H9 (cell line): ENCODE measurements around the gene PAGE2B. TPM values are rescaled to one million over a fixed set of nuclear protein-coding genes. Genes with fewer than 3 reads are reported as not detected.

Experiments
- DNase-seq: peaks from one replicate; pipeline ENCODE4 v3.0.0-alpha.2; 2017
- H2AFZ ChIP-seq: one replicate; pipeline ENCODE4 v1.6.1; 2013; ENCODE audit warnings: mild to moderate bottlenecking, low read length, control low read depth, moderate library complexity
- H2AK5ac ChIP-seq: 2 replicates; pipeline ENCODE4 v1.6.1; 2013; ENCODE audit warnings: low read length, control low read depth, mixed read lengths; ENCODE audit not compliant: insufficient read length
- H2BK120ac ChIP-seq: one replicate; pipeline ENCODE4 v1.6.1; 2013; ENCODE audit warnings: low read depth, mild to moderate bottlenecking, low read length, control low read depth, inconsistent platforms; ENCODE audit not compliant: poor library complexity, severe bottlenecking
- H2BK12ac ChIP-seq: 2 replicates; pipeline ENCODE4 v1.6.1; 2013; ENCODE audit warnings: low read length, control low read depth, mixed read lengths, low read depth; ENCODE audit not compliant: insufficient read length
- H2BK15ac ChIP-seq: 2 replicates; pipeline ENCODE4 v1.6.1; 2013; ENCODE audit warnings: low read depth, low read length, control low read depth
- H2BK20ac ChIP-seq: one replicate; pipeline ENCODE4 v1.6.1; 2013; ENCODE audit warnings: low read depth, mild to moderate bottlenecking, low read length, control low read depth, inconsistent platforms; ENCODE audit not compliant: poor library complexity, severe bottlenecking
- H2BK5ac ChIP-seq: 2 replicates; pipeline ENCODE4 v1.6.1; 2013; ENCODE audit warnings: low read length, control low read depth, mixed read lengths; ENCODE audit not compliant: insufficient read length
- H3K14ac ChIP-seq: 2 replicates; pipeline ENCODE4 v1.6.1; 2013; ENCODE audit warnings: low read length, control low read depth; ENCODE audit not compliant: insufficient read depth
- H3K18ac ChIP-seq: 2 replicates; pipeline ENCODE4 v1.6.1; 2013; ENCODE audit warnings: low read depth, mild to moderate bottlenecking, mixed read lengths, low read length, control low read depth; ENCODE audit not compliant: insufficient read length
- H3K23ac ChIP-seq: 2 replicates; pipeline ENCODE4 v1.6.1; 2013; ENCODE audit warnings: low read length, control low read depth, mixed read lengths, low read depth; ENCODE audit not compliant: insufficient read length
- H3K23me2 ChIP-seq: 2 replicates; pipeline ENCODE4 v1.6.1; 2013; ENCODE audit warnings: low read depth, mild to moderate bottlenecking, mixed read lengths, low read length, control low read depth; ENCODE audit not compliant: insufficient read length, poor library complexity, severe bottlenecking
- H3K27ac ChIP-seq: 2 replicates; pipeline ENCODE4 v1.5.1; 2013; ENCODE audit warnings: low read length, control low read depth, mixed read lengths, low read depth; ENCODE audit not compliant: insufficient read length
- H3K27me3 ChIP-seq: 2 replicates; pipeline ENCODE4 v1.6.1; 2013; ENCODE audit warnings: low read length, control low read depth, inconsistent platforms; ENCODE audit not compliant: insufficient read depth
- H3K4ac ChIP-seq: 2 replicates; pipeline ENCODE4 v1.6.1; 2013; ENCODE audit warnings: low read depth, mild to moderate bottlenecking, control low read depth, inconsistent platforms, low read length, moderate library complexity
- H3K4me1 ChIP-seq: 2 replicates; pipeline ENCODE4 v1.6.1; 2013; ENCODE audit warnings: low read length, control low read depth, inconsistent platforms; ENCODE audit not compliant: insufficient read depth
- H3K4me2 ChIP-seq: 2 replicates; pipeline ENCODE4 v1.6.1; 2013; ENCODE audit warnings: low read length, control low read depth, mixed read lengths; ENCODE audit not compliant: insufficient read length, insufficient read depth
- H3K56ac ChIP-seq: 2 replicates; pipeline ENCODE4 v1.6.1; 2013; ENCODE audit warnings: low read depth, mild to moderate bottlenecking, mixed read lengths, low read length, control low read depth; ENCODE audit not compliant: insufficient read length
- H3K79me1 ChIP-seq: 2 replicates; pipeline ENCODE4 v1.6.1; 2013; ENCODE audit warnings: low read depth, mild to moderate bottlenecking, moderate library complexity, low read length, control low read depth, inconsistent platforms; ENCODE audit not compliant: insufficient read depth, poor library complexity, severe bottlenecking
- H3K79me2 ChIP-seq: 2 replicates; pipeline ENCODE4 v1.6.1; 2013; ENCODE audit warnings: low read length, control low read depth, inconsistent platforms; ENCODE audit not compliant: insufficient read depth
- H3K9ac ChIP-seq: 2 replicates; pipeline ENCODE4 v1.6.1; 2013; ENCODE audit warnings: low read length, control low read depth, mixed read lengths; ENCODE audit not compliant: insufficient read length; ENCODE audit errors: extremely low read depth
- H3K9me3 ChIP-seq: one replicate; pipeline ENCODE4 v1.6.1; 2013; ENCODE audit warnings: low read depth, low read length, inconsistent platforms; ENCODE audit not compliant: control insufficient read depth
- H3T11ph ChIP-seq: one replicate; pipeline ENCODE4 v1.6.1; 2013; ENCODE audit warnings: mild to moderate bottlenecking, low read length, control low read depth, inconsistent platforms
- H4K20me1 ChIP-seq: one replicate; pipeline ENCODE4 v1.6.1; 2013; ENCODE audit not compliant: control insufficient read depth, insufficient read length, insufficient read depth
- H4K5ac ChIP-seq: 2 replicates; pipeline ENCODE4 v1.6.1; 2013; ENCODE audit warnings: low read depth, mild to moderate bottlenecking, mixed read lengths, low read length, control low read depth; ENCODE audit not compliant: insufficient read length
- H4K8ac ChIP-seq: replicated peaks from 2 replicates; pipeline ENCODE4 v1.6.1; 2013; ENCODE audit warnings: low read length, control low read depth, mixed read lengths, low read depth; ENCODE audit not compliant: insufficient read length
- H4K91ac ChIP-seq: 2 replicates; pipeline ENCODE4 v1.6.1; 2013; ENCODE audit warnings: low read depth, mild to moderate bottlenecking, moderate library complexity, mixed read lengths, low read length, control low read depth; ENCODE audit not compliant: insufficient read length
- H3K27ac Mint-ChIP-seq, 3 experiments: 2 replicates in 2 of 3; 3 replicates in 1 of 3; pipeline ENCODE4 v1.8.0; 2020 to 2021; ENCODE audit warnings: mixed read lengths in 3 of 3, mild to moderate bottlenecking in 1 of 3, moderate library complexity in 1 of 3
- H3K27me3 Mint-ChIP-seq: 2 replicates; pipeline ENCODE4 v1.8.0; 2021; ENCODE audit warnings: low read depth, mild to moderate bottlenecking, moderate library complexity, mixed read lengths
- H3K36me3 Mint-ChIP-seq, 3 experiments: 2 replicates in 2 of 3; 3 replicates in 1 of 3; pipeline ENCODE4 v1.8.0; 2020 to 2021; ENCODE audit warnings: low read depth in 3 of 3, mixed read lengths in 3 of 3; ENCODE audit not compliant: insufficient read depth in 1 of 3
- H3K4me1 Mint-ChIP-seq, 2 experiments: 2 replicates each; pipeline ENCODE4 v1.8.0; 2020; ENCODE audit warnings: mixed read lengths in 2 of 2
- H3K4me3 Mint-ChIP-seq, 2 experiments: 2 replicates in 1 of 2; 3 replicates in 1 of 2; pipeline ENCODE4 v1.8.0; 2020 to 2021; ENCODE audit warnings: mild to moderate bottlenecking in 2 of 2, mixed read lengths in 2 of 2, moderate library complexity in 1 of 2
- H3K9me3 Mint-ChIP-seq, 2 experiments: 2 replicates in 1 of 2; 3 replicates in 1 of 2; pipeline ENCODE4 v1.8.0; 2020; ENCODE audit warnings: mild to moderate bottlenecking in 2 of 2, mixed read lengths in 2 of 2, moderate library complexity in 1 of 2
- WGBS: extraction: QIAGEN DNeasy Blood & Tissue Kit; methylation state at CpG from one replicate; pipeline ENCODE4 v1.1.7; 2013; ENCODE audit warnings: missing lambda C conversion rate, low lambda C conversion rate, mixed read lengths; ENCODE audit not compliant: insufficient read length; ENCODE audit errors: extremely low coverage; 5-methylcytosine and 5-hydroxymethylcytosine counted together
- total RNA-seq: library from RNA; stranded (reverse); gene quantifications from 2 replicates; pipeline ENCODE4 v1.2.1, GENCODE V29; 2021
- TF ChIP-seq, protein P1 (sequence below): fragments of 200-600 bp; sonication (generic); conservative IDR thresholded peaks from 3 replicates; pipeline ENCODE4 v1.8.0; 2021; ENCODE audit warnings: antibody characterized with exemption, mild to moderate bottlenecking

PAGE2B gene
- total RNA-seq, 1 experiment from 2014 or later: not detected

DNA sequence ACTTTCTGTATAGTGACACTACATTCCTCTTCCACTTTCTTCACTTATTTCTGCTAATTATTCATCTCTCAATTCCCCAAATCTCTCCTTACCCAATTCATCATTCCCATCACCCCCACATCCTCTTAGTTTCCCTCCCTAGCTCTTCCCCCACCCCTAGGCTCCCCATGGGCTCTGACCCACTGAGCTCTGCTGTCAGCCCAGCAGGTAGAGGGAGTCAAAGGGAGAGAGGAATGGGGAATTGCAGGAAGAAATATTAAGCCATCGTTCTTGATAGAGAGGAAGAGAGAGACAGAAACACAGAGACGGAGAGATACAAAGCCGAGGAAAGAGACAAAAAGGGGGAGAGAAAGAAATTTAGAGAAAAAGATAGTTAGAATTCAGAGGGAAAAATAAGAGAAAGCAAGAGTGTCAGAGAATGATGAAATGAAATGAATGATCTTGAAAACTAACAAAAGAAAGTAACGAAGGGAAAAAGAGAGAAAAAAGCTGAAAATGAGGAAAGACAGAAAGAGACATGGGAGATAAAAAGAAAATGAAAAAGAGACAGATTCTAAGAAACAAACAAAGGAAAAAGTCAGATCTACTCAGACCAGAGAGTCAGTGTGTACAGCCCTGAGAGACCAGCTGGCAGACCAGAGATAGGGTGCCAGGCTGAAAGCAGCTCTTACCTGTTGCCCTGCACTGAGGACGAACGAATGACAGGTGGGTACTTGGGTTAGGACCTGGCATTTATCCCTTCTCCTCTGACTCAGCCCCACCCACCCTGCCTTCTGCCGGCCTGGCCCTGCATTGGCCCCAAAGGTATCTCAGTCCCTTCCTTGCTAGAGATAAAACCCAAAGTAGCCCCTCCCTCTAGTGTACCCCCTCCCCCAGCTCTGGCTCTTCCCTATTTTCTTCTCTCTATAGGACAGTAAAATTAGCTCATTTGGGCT lies 44.3 kb upstream of the PAGE2B start, which contains the start of gene ALAS2:
ALAS2 (minus strand) TSS at position 707 of the 935 bp plus-strand sequence. CDS start 4,977 bp downstream, outside the sequence.
- Histone ChIP-seq H3K56ac (no peak within 1 kb of the TSS), H2BK20ac (no peak within 1 kb of the TSS), H3K18ac (no peak within 1 kb of the TSS), H2BK5ac (no peak within 1 kb of the TSS), H3K23ac (no peak within 1 kb of the TSS), H4K8ac (no peak within 1 kb of the TSS), H3K4me1 (no peaks in the 10 kb centered on the region), H3K9ac (no peak within 1 kb of the TSS), H3K79me1 (no peaks in the 10 kb centered on the region), H3K23me2 (no peaks in the 10 kb centered on the region), H3K79me2 (no peaks in the 10 kb centered on the region), H3K27ac (no peak within 1 kb of the TSS), H3T11ph (no peak within 1 kb of the TSS), H4K5ac (no peak within 1 kb of the TSS), H4K91ac (no peak within 1 kb of the TSS), H3K27me3 (no peaks in the 10 kb centered on the region), H3K4me2 (no peak within 1 kb of the TSS), H2BK12ac (no peak within 1 kb of the TSS), H2AFZ (no peak within 1 kb of the TSS), H3K9me3 (peaks cover 26% of the 10 kb centered on the region), H2AK5ac (no peak within 1 kb of the TSS), H3K14ac (no peak within 1 kb of the TSS), H2BK120ac (no peak within 1 kb of the TSS), H2BK15ac (no peak within 1 kb of the TSS), H3K4ac (no peak within 1 kb of the TSS), H4K20me1 (no peaks in the 10 kb centered on the region)
- no peaks in the 10 kb centered on the region; a peak in 1 of 7 replicates for H3K36me3 Mint-ChIP-seq
- TF ChIP-seq, protein P1, sequence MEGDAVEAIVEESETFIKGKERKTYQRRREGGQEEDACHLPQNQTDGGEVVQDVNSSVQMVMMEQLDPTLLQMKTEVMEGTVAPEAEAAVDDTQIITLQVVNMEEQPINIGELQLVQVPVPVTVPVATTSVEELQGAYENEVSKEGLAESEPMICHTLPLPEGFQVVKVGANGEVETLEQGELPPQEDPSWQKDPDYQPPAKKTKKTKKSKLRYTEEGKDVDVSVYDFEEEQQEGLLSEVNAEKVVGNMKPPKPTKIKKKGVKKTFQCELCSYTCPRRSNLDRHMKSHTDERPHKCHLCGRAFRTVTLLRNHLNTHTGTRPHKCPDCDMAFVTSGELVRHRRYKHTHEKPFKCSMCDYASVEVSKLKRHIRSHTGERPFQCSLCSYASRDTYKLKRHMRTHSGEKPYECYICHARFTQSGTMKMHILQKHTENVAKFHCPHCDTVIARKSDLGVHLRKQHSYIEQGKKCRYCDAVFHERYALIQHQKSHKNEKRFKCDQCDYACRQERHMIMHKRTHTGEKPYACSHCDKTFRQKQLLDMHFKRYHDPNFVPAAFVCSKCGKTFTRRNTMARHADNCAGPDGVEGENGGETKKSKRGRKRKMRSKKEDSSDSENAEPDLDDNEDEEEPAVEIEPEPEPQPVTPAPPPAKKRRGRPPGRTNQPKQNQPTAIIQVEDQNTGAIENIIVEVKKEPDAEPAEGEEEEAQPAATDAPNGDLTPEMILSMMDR: no peak
- H3K4me3 Mint-ChIP-seq: no peak within 1 kb of the TSS
- no peak for DNase-seq
- H3K4me1 Mint-ChIP-seq: peaks cover 11% of the 10 kb centered on the region in 2 experiments; a peak in 3 of 4 replicates
- no CpG with 5 or more reads among the region's 7 CpGs for WGBS
- H3K27me3 Mint-ChIP-seq: no peaks in the 10 kb centered on the region; the same call in 1 of the 2 replicates
- H3K9me3 Mint-ChIP-seq: peaks cover 59 to 70% of the 10 kb centered on the region in 2 experiments
- peak within 1 kb of the TSS in 1 of 3 experiments; percentile 3; a peak in 1 of 7 replicates for H3K27ac Mint-ChIP-seq
